GDM1 (cell line): ENCODE measurements around the gene DEPDC1B.
"Not testable (repeated sequence)": the region's sequence is repeated elsewhere in the genome, so short reads cannot be mapped to it uniquely, and the experiment has no call there.

ENCODE experiments used
- DNase-seq: peaks from one replicate; lab custom pipeline; 2025; lab: John Stamatoyannopoulos, UW

Gene DEPDC1B

DNA sequence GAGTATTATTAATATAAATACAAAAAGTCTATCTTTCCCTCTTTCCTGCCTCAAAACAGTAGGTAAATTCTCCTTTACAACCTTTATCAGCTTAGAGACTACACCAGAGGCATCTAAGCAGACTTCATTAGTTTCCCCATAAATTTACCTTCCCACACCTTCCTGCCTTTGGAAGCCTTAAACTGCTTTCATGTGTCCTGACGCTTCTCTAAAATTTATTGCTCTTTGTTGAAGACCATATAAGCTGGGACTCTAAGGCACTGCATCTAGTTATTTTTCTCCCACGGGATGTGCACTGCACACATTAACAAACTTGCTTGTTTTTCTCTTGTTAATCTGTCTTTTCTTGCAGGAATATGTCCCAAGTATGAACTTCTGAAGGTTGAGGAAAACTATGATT is 51.8 kb downstream of the DEPDC1B start:
- DNase-seq, result no peak

DNA sequence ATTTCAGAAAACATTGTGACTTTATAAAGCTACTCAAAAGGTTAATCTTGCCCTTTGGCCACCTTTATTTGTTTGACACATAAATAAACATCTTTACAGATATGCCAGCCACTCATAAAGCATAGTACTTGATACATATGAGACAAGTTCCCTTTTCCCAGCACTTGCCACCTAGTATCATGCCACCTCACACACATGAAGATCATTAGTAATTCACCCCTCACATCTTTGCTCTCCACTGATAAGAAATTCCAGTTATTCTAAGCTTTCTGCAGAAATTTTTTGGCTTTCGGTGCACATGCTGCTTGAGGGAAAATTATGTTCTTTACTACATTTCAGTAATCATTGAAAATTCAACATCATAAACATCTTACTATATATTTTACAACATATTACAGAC is 59.1 kb downstream of the DEPDC1B start:
- no peak for DNase-seq

DNA sequence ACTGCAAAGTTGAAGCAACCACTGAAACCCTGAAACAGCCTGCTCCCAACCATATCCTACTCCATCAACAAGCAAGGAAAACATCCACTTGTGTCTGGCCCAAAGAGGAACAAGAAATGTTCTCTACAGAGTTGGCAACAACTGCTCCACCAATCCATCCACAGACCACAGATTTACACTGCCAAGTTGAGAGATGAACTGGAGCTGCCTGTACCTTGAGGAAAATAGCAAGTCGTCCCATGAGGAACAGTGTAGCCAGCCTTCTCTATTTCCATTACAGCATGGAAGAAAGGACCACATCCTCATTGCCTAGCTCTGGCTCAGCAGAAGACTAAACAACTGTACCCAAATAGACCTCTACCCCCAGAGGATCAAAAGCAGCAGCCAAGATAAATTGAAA is 60.4 kb downstream of the DEPDC1B start:
- DNase-seq, result no peak

DNA sequence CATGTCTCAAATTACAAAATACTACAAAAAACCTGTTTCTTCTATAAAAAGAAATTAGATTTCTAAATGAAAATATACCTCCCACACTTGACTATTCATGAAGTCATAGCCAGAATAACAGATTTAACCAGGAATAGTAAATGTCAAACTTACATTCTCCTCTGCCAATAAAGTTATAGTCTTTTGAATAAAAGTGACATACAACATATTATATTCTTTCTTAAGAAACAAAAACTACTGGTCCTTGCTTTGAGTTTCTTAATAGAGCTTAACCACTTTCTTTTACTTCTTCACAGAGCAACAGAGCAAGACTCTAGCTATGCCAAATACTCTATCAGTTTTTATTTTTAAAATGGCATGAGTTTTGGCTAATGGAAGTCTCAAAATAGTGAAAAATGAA is 61.7 kb downstream of the DEPDC1B start:
- DNase-seq, result no peak

DNA sequence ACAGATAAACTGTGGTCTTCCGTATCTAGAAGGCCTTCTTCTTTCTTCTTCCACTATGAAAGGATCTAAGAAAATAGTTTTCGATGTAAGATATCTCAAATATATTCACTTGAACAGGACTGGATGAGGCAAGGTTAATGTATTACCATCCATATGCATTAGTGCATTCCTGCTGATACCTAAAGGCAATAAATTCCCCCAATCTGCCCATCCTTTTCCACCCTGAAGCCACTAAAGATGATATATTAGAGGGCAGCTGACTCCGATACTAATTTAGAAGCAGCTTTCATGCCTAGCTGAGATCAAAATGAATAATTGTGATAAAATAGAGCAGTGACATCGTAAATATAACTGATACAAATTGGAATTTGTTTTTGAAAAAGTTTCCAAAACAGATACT is 63.3 kb downstream of the DEPDC1B start:
- DNase-seq, result no peak

DNA sequence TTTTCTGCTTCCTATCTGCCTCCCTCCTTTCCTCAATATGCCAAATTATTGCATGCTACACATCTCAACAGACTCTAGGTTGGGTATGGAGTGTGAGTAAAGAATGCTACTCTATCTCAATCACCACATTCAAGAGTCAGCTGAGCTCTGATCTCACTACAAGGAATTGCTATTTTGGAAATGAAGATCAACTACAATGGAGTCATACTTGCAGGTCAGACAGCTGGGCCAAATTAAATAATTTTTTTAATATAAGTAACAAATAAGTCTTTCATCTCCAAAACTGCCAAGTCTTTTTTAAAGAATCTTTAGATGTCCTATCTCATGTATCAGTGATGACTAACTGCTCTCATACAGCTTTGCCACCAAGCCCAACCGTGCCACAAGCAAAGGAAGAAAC is 64.0 kb downstream of the DEPDC1B start:
- no peak for DNase-seq

DNA sequence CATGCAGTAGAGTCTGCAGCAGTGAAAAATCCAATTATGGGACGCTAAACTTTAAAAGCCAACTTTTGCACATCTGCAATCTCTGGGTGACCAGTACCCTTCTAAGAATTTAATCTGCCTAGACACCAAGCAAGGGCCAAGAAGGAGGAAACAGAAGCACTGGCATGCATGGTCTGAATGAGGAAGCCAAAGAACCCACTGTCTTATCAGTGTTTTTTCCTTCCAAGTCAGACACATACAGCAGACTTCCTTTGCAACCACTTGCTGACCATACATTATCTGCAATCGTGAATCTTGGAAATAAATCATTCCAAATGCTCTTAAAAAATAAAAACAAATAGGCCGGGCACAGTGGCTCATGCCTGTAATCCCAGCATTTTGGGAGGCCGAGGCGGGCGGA is 65.9 kb downstream of the DEPDC1B start:
- DNase-seq, result peak; percentile 68

DNA sequence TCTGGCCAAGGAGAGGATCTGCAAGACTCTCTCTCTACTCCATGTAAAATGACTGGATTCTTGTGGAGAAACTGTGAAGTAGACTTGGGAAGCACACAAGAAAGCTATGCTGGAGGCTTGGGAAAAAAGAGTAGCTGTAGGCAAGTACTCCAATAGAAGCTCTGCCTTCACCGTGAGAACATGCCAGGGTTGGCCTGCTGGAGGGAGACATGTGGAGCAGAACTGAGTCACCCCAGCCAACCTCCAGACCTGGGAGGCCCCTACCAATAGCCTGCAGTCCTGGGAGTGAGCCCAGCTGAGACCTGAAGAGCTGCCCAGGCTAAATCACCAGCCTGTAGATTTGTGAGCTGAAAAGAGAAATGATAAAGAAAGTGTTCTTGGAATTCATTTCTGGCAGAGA is 66.6 kb downstream of the DEPDC1B start:
- no peak for DNase-seq

DNA sequence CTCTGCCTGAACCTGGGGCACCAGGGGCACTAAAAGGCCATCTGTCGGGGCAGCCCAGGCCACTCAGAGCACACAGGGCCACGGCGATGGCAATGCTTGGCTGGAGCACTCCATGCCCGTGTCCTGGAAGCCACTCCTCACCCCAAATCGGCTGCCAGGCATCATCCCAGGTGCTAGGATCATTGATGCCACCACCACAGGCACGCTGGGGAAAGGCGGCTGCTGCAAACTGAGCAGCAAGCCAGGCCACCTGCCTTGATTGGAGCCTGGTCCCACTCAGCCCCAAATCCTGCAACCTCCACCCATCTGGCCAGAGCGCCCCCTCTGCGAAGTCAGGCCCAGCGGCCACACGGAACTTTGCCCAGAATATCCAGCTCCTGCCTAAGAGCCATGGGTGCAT is 67.8 kb downstream of the DEPDC1B start:
- no peak for DNase-seq

DNA sequence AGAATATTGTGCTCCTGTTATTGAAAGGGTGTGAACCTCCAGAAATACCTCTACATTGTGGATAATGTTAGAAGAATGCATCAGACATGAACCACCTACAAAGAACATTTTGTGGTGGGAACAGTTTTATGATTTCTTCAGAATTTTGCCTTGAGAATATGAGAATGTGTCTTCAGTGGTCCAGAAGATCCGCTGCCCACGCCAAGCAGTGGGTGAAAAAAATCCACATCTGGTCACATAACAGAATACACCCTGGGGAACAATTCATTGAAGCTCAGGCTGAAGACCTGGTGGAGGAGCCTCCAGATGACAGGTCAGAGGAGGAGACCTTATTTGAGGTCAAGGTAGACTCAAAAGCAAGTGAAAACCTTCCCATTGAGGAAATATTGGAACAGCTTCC is 69.1 kb downstream of the DEPDC1B start:
- DNase-seq, result no peak

DNA sequence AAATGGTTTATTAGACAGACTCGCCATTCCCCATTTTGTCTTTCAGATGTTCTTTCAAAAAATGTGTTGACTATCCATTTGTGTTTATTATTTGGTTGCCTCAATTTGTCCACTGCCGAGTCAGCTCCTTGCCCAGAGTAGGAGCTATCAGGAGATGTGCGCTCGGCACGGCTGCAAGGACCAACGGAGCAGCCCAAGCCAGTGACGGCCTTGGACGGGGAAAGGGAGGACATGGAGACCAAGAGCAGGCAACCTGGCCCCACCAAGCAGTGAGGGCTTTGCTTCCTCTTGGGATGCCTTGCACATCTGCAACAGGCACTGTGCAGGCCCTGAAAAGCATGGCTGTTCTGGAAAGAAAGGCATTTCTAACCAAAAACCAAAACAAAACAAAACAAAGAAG is 69.8 kb downstream of the DEPDC1B start:
- DNase-seq, result no peak

DNA sequence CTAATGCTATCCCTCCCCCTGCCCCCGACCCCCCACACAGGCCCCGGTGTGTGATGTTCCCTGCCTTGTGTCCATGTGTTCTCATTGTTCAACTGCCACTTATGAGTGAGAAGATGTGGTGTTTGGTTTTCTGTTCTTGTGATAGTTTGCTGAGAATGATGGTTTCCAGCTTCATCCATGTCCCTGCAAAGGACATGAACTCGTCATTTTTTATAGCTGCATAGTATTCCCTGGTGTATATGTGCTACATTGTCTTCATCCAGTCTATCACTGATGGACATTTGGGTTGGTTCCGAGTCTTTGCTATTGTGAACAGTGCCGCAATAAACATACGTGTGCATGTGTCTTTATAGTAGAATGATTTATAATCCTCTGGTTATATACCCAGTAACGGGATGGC is 75.1 kb downstream of the DEPDC1B start:
- DNase-seq, result not testable (repeated sequence)

DNA sequence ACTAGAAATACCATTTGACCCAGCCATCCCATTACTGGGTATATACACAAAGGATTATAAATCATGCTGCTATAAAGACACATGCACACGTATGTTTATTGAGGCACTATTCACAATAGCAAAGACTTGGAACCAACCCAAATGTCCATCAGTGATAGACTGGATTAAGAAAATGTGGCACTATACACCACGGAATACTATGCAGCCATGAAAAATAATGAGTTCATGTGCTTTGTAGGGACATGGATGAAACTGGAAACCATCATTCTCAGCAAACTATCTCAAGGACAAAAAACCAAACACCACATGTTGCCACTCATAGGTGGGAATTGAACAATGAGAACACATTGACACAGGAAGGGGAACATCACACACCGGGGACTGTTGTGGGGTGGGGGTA is 79.2 kb downstream of the DEPDC1B start:
- DNase-seq, result not testable (repeated sequence)

DNA sequence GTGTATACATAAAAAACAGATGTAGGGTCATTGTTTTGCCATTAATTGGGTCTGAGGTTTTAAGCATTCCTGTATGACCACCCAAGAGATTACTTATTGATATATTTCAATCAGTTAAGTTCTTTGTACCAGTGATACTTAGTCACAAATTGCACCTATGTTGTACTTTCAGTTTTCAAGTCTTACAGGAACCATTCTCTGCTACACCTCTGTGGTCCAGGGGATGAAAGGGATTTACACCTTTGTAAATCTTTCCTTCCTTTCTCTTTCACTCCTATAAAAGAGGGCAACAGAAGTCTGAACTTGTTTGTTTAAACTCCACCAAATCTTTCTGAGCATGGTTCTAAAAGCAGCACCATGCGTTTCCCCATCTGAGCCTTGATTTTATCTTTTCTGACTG is 86.1 kb downstream of the DEPDC1B start:
- DNase-seq, result no peak

DNA sequence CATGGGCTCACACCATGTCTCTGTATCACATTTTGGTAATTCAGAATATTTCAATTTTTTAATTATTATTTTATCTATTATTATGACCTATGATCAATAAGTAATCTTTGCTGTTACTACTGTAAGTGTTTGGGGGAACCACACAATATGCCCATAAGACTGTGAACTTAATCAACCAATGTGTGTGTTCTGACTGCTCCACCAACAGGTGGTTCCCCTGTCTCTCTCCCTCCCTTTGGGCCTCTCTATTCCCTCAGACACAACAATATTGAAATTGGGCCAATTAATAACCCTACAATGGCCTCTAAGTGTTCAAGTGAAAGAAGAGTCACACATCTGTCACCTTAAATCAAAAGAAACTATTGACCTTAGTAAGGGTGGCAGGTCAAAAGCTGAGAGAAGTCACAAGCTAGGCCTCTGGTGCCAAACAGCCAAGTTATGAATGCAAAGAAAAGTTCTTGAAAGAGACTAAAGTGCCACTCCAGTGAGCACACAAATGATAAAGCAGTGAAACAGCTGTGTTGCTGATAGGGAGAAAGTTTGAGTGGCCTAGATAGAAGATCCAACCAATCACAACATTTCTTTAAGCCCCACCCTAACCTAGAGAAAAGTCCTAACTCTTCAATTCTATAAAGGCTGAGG is 88.7 kb downstream of the DEPDC1B start:
- no peak for DNase-seq

DNA sequence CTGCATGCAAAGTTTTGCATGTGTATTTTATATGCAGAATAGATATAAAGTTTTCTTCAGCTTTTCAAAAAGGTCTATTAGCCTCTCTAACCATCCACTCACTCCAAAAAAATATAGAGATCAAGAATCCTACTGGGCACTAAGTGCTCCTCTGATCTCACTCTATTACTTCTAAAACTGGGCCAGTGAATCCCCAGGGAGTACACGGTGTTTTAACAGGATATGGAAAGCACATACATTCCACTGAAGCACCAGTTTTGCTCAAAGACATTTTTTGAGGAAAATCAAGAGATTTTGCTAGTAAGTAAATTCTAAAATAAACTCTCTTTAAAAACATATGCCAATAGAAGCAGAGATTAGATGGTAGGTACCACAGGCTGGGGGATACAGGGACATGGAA is 95.2 kb downstream of the DEPDC1B start:
- no peak for DNase-seq

DNA sequence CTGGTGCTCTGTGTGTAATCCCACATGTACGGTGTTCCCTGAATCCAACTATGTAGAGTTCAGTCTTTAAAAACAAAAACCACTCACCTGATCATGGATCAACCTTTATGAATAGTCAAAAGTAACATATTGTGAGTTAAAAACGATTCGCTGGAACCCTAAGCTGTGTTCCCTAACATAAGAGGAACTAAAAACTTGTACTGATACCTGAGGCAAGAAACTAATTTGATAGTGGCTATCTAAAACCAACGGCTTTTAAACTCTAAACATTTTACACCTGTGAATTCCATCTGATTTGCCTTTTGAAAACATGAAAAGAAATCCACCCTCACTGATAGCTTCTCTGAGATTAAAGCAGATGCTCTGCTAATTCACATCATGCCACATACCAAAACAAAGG is 101.5 kb downstream of the DEPDC1B start:
- no peak for DNase-seq

DNA sequence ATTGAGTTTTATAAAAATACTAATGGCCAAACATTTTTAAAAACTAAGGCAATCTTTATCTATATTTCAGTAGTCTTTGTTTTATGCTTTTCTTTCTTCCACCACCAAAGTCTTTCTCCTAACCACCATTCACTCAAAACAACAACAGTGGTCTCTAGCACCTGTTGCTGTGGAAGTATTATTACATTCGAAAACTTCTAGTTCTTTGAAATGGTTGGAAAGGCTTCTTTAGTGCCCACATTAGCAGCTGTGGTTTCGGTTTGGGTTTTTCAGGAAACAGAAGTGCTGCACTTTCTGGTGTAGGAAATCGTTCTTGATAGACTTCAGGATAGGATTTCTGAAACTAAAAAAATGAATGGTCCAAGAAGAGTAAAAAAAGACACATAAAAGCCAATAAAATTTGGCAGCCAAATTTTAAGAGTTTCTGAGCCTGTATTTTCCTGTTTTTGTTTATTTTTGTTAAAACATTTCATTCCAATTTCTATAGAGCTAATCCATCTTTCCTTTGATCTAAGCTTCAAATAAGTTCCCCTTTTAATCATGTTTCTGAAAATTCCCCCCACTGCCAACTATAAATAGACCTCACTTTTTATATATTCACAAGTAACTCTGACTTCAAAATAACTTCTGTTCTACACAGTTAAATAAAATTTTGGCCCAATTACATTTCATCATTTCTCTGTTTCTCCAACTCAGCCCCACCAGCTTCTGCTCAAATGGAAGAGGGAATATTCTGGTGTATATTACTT is 102.2 kb downstream of the DEPDC1B start:
- peak; percentile 74 for DNase-seq

DNA sequence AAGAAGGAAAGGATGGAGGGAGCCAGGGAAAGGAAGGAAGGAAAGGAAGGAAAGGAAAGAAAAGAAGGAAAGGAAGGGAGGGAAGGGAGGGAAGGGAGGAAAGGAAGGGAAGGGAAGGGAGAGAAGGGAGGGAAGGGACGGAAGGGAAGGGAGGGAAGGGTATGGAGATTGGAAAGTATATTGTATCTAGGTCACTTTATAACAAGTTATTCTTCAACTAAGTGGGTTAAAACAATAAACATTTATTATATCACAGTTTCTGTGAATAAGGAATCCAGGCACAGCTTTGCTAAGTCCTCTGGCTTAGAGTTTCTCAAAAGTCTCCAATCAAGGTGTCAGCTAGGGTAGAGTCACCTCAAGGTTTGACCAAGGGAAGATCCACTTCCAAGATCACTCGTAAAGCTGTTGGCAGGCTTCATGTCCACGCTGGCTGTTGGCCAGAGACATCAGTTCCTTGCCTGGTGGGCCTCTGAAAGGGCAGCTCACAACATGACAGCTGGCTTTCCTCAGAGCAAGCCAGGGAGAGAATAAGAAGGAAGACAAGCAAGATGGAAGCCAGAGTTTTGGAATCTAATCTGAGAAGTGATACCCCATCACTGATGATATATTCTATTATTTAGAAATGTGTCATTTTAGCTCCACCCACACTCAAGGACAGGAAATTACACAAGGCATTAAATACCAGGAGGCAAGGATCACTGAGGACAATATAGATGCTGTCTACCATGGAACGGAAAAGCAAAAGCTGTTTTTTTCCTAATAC is 105.1 kb downstream of the DEPDC1B start:
- no peak for DNase-seq

DNA sequence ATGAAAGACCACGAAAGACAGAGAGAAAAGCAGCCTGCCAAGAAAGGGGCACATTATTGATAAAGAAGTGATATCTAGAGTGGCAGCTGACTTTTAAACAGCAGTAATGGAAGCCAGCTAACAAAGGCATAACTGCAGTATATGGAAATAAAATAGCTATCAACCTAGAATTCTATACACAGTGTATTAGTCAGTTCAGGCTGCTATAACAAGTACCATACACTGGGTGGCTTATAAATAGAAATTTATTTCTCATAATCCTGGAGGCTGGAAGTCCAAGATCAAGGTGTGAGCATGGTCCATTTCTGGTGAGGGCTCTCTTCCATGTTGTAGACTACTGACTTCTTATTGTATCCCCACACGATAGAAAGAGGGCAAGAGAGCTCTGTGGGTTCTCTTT is 109.8 kb downstream of the DEPDC1B start:
- DNase-seq, result no peak

DNA sequence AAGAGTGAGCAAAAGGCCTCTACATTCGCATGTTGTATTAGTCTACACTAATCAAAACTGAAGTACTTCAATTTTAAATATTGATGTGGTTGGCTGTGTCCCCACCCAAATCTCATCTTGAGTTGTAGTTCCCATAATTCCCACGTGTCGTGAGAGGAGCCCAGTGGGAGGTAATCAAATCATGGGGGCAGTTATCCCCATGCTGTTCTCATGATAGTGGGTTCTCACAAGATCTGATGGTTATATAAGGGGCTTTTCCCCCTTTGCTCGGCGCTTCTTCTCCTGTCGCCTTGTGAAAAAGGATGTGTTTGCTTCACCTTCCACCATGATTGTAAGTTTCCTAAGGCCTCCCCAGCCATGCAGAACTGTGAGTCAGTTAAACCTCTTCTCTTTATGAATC is 112.7 kb downstream of the DEPDC1B start:
- not testable (repeated sequence) for DNase-seq

DNA sequence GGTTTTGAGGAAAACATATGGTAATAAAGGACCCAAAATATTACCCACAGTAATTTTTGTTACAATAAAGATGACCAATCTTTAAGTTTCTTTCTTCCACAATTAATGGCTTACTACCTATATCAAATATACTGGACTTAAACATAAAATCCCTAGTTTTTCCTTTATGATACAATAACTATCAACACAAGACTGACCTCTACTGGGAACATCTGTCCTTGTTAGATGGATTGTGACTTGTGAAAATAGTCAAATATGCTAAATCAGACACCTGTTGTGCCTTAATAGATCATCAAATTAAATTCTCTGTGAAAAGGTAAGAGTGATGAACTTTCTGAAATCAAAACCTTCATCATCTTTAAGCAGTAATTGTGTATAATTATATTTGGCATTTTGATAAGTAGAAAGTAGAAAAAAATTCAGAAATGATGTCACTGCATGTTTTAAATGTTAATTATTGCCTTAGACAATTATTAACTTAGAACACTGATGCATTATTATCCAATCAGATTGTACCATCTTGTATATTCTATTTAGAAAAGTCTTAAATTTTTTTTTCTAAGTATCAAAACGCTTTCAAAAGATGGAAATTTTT is 113.6 kb downstream of the DEPDC1B start:
- no peak for DNase-seq

DNA sequence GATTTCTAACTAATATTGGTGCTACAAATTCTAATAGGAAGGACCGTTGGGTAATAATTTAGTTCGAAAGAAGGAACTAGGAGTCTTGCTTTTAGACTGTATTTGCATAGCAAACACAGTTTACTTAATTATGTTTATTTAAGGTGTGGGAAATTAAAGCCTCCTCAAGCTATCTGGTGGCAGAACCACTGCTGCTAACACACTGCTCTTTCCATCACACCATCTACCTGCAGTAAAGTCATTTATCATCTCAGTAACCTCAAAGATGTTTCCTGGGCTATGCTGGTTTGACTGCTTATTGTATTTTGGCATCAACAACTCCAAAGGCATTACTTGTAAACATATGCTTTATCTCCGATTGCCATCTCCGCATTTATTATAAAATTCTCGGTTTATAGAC is 114.3 kb downstream of the DEPDC1B start:
- no peak for DNase-seq
